HG03060 (cell line): Measurements from ENCODE around the gene TRIB2.

Experiments used
- ATAC-seq: cut with Tn5 transposase; IDR thresholded peaks from one replicate; pipeline ENCODE4 v1.9.1; 2021; ENCODE audit warnings: low read depth, moderate number of reproducible peaks; ENCODE audit not compliant: unreplicated experiment

TRIB2 gene

GRCh38 chr2:12734914-12735654 lies 18.3 kb downstream of the TRIB2 start:
- ATAC-seq: no peak

DNA sequence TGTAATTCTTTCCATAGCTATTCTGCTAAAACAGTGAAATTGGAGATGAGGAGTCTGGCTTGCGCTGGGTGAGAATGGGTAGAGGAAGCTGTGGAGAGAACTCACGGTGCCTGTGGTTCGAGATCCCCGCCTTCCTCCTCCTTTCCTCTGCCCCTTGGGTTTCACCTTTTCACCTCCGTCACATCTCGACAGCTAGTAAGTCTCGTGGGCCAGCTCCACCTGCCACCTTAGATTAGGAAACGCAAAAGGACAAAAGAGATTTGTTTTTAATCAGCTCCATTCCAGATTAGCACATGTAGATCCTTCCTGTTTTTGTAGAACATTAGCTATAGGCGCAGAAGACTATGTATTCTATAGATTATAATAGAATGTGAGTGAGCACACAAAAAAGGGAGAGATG lies 20.6 kb downstream of the TRIB2 start:
- ATAC-seq: no peak

GRCh38 chr2:12737738-12738485 lies 21.2 kb downstream of the TRIB2 start:
- no peak for ATAC-seq

DNA sequence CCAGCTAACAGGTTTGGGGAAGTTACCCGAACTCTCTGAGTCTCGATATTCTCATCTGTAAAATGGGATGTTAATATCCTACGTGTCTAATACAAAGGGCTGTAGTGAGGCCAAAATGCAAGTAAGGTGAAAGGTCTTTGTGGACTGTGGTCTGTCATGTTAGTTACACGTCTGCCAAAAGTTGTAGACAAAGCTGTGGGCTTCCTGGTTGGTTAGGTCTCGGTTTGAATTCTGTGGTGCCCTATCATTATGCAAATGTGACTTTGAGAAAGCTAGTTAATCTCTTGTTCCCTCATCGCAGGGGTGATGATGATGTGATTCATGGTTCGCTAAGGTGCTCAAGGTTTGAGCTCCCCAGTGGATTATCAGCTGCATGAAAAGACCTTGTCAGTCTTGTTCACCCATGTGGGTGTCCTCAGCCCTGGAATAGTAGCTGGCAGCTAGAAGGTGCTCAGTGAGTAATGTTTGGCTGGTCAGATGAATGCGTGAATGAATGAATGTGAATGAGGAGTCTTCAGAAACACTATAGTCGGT lies 23.1 kb downstream of the TRIB2 start:
- ATAC-seq: no peak

- no peak for ATAC-seq
Observed at GRCh38 chr2:12741380-12741779, 24.6 kb downstream of the TRIB2 start.

DNA sequence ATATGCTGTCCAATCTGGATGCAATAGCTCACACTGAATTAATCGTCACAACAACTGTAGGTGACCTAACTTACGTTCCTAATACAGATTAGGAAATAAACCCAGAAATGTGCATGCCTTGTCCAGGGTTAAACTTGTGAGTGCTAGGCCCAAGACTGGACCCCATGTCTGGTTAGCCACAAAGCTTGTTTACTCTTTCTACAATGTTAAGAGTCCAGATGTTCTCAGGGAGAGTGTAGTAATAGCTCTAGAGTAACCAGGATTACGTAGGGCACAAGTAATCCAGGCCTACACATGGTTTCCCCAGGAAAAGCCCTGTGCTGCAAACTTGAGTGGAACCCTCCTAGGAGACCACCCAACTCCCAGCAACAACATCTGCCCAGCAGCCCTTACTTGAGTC lies 26.2 kb downstream of the TRIB2 start:
- no peak for ATAC-seq

GRCh38 chr2:12750166-12750905 lies 33.6 kb downstream of the TRIB2 start:
- ATAC-seq: no peak

- ATAC-seq: no peak
Observed at GRCh38 chr2:12754643-12755042, 37.9 kb downstream of the TRIB2 start.

DNA sequence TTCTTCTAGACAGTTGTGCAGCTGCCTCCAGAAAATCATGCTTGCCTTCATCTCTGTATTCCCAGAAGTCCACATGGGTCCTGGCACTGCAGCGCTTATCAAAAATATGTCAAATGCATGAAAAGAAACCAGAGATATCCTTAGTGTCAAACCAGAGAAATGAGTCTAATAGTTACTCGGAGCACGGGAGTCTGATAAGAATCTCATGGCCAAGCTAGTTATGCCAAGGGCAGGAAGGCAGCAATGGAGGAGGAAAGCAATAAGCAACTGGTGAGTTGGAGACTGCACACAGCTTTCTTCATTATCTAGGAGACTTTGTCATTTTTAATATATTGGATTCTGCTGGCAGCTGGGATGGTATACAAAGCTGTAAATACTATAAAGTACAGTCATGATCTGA lies 38.6 kb downstream of the TRIB2 start:
- ATAC-seq: no peak

GRCh38 chr2:12759248-12759647 lies 42.5 kb downstream of the TRIB2 start:
- ATAC-seq: no peak

GRCh38 chr2:12761104-12761503 lies 44.4 kb downstream of the TRIB2 start:
- ATAC-seq: no peak

- ATAC-seq: no peak
Observed at GRCh38 chr2:12762337-12762736, 45.6 kb downstream of the TRIB2 start.

- ATAC-seq: no peak
Observed at GRCh38 chr2:12762976-12763375, 46.2 kb downstream of the TRIB2 start.

GRCh38 chr2:12763486-12763885 lies 46.8 kb downstream of the TRIB2 start:
- ATAC-seq: no peak

DNA sequence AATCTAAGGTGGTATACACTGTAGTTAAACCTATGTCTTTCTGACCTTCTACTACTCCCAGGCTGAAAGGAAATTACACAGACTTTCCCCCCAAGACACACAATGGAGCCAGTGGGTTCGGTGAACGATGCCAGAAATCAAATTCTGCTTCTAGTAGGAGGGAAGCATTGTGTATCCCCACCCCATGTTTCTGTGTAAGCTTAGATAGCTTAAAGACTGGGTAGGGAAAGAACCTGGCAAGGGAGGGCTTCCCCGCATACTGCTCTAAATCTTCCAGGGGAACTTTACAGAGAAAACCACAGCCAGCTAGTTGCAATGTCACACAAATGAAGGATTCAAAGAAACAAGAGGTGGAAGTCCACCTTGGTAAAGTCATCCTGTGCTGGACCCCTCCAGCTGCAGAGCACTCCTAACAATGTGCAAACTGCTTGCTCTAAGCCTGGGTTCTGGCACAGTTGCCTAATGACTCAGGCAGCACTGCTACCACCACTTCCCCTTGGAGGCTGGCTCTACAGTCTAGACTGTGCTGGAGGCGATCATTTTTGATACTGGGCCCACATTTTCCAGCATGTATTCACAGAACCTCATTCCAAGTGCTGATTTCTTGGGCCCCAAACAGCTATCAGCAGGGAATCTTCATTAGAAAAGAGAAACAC lies 47.5 kb downstream of the TRIB2 start:
- ATAC-seq: no peak

GRCh38 chr2:12764849-12765605 lies 48.3 kb downstream of the TRIB2 start:
- ATAC-seq: no peak

DNA sequence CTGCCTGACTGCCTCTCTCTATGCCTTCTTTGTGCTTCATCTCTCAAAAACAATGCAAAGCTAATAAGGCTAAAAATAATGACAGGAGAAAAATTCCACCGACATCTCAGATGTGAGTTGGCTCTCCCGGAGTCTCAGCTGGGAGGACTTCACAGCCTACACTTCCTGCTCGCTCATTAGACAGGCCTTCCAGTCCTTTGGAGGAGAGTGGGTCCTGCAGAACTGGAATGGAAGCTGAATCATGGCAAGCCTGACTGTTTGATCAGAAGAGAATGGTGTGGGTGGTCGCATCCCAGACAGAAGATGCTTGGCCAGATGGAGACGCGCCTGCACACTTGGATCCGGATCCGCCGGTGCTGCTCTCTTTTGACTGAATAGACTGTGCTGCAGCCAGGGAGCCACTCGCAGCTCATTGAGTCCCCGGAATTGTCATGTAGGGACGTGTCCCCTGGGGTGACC lies 49.7 kb downstream of the TRIB2 start:
- no peak for ATAC-seq

DNA sequence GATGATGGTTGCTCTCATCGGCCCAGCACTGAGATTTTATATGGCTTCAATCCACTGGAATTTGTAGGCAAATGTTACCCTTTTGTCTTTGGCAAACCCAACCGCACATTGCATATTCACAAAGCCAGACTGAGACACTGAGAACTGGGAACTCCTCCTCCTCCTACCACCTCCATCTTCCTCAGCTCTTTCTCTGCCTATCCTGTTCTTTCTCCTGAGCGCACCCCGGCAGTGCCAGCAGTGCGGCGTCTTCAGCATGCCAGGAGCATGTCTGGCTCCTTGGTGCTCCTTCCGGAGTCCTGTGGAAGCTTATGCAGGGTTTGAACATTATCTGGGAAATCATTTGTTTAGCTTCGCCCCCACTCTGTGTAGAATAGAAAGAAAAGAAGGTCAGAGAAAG lies 50.8 kb downstream of the TRIB2 start:
- ATAC-seq: no peak

DNA sequence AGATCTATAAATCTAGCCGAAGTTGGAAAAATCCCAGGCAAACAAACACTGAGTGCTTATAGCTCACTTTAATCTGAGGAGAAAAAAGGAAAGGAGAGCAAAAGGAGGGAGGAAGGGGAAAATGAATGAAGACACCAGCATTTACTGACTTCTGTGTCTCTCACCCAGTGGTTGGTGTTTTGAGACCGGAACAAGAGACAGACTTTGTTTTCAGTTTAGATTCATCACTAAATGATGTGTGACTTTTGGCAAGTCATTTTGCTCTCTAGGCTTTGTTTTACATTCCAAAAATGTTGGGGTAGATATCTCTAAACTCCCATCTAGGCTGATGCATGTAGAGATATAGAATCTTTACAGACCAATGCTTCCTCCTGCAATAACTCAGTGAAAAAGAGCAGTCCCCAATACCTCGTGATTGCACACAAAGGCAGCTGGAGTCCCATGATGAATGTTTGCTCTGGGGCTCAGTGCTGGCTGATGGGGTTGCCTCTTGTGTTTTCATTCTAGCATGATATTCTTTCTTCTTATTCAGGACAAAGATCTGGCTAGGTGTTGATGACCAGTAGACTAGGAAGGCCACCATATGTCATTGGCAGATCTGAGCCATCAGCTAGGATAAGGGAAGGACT lies 51.4 kb downstream of the TRIB2 start:
- ATAC-seq: no peak
